ENCODE data around the gene TMEM35B.

DNA sequence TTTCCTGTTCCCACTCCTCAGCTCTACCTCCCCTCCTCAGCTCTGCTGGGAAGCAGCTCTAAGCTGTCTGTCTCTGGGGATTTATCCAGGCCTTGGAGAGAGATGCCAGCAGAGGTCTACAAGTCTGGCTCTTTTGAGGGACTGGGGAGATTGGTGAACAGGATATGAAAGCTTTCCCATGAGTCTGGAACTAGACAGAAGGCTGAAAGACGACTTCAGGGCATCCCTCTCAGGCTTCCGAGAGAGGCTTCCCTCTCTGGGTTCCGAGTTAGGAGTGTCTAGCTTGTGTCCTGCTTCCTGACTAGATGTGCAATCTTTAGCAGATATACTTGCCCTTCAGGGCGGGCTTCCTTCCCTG, 733 bp downstream of the TMEM35B start:
- TF ChIP-seq, protein P1, sequence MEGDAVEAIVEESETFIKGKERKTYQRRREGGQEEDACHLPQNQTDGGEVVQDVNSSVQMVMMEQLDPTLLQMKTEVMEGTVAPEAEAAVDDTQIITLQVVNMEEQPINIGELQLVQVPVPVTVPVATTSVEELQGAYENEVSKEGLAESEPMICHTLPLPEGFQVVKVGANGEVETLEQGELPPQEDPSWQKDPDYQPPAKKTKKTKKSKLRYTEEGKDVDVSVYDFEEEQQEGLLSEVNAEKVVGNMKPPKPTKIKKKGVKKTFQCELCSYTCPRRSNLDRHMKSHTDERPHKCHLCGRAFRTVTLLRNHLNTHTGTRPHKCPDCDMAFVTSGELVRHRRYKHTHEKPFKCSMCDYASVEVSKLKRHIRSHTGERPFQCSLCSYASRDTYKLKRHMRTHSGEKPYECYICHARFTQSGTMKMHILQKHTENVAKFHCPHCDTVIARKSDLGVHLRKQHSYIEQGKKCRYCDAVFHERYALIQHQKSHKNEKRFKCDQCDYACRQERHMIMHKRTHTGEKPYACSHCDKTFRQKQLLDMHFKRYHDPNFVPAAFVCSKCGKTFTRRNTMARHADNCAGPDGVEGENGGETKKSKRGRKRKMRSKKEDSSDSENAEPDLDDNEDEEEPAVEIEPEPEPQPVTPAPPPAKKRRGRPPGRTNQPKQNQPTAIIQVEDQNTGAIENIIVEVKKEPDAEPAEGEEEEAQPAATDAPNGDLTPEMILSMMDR (optimal IDR thresholded peaks at IDR 0.05 in 1 of 3, IDR thresholded peaks at IDR 0.05 in 1 of 3, conservative IDR thresholded peaks at IDR 0.05 in 1 of 3; ENCODE audit: extremely low read depth in 1 of 3, insufficient read depth in 2 of 3, low read length in 3 of 3): no peak
- TF ChIP-seq EZH2 (IDR thresholded peaks at IDR 0.05; ENCODE audit: low read length): no peak

Measured in keratinocyte (primary cell).